ENCODE measurements around the gene AFTPH. TPM values are rescaled to one million over a fixed set of nuclear protein-coding genes. Genes with fewer than 3 reads are reported as not detected.

AFTPH gene
- total RNA-seq, 2 donors from 2014 or later, result 57.9 to 59.7 TPM

DNA sequence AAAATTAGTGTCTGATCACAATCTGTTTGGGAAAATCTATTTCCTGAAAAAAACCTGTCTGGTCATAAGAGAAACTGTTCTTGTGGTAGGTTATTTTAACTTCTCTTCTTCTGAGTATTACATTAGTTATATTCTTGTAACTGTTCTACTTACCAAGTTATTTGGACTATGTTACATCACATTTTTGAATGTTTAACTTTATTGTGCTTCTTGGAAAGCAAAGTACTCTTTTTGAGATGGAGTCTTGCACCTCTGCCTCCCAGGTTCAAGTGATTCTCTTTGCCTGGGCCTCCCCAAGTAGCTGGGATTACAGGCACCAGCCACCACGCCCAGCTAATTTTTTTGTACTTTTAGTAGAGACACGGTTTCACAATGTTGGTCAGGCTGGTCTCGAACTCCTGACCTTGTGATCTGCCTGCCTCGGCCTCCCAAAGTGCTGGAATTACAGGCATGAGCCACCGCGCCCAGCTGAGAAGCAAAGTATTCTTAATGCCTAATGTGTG lies 39.4 kb downstream of the AFTPH start:
- DNase-seq (no peak), ATAC-seq (no peak)
- intact Hi-C loops (cut with DNase I, micrococcal nuclease), result no loop called here

- no peak for ATAC-seq
- intact Hi-C loops (cut with DNase I, micrococcal nuclease), result no loop called here
- DNase-seq, result no peak
Observed at GRCh38 chr2:64565949-64566710, 42.0 kb downstream of the AFTPH start.

DNA sequence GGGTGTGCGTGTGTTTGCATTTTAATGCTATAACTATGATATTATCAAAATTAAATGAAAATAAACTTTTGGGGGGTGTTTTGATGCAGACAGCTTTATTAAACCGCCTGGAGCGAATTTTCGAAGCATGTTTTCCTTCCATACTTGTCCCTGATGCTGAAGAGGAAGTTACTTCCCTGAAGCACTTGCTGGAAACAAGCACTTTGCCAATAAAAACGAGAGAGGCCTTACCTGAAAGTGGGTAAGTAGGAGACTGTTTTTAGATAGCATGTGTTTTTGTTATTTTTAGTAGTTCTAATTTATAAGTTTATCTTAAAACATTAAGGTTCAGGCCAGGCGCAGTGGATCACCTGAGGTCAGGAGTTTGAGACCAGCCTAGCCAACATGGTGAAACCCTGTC lies 43.3 kb downstream of the AFTPH start:
- ATAC-seq, result no peak
- intact Hi-C loops (cut with DNase I, micrococcal nuclease), result no loop called here
- DNase-seq, result no peak

DNA sequence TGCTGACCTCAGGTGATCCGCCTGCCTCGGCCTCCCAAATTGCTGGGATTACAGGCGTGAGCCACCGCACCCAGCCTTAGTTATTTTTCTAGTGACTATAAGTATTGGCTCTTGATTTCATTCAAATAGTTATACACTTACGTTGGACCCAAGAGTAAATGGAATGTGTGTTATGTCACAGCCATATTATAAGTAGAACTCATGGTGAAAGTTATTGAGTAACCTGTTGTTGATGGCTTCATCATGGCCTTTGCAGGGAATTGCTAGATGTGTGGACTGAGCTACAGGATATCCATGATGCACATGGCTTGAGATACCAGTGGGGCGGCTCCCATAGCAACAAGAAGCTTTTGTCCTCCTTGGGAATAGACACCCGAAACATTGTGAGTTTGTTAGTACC lies 44.7 kb downstream of the AFTPH start:
- no peak for ATAC-seq
- no peak for DNase-seq
- intact Hi-C loops (cut with DNase I, micrococcal nuclease), result no loop called here

DNA sequence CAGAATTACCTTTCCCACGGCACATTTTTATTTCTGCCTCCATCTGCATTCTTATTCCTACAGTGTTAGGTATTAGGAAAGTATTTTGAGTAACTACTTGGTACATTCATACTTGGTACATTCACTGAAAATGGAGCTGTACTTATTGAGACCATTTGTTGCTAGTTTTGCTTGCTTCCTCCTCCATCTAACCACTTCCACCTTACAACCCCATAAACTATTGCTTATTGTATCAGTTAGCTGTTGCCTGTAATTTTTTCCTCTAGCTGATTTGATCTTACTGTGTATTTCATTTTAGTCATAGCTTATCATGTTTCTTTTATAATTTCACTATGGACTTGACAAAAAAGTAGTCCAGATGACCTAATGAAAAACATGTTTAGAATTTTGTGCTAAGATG lies 50.7 kb downstream of the AFTPH start:
- no peak for DNase-seq
- ATAC-seq, result no peak
- intact Hi-C loops (cut with DNase I, micrococcal nuclease), result no loop called here

DNA sequence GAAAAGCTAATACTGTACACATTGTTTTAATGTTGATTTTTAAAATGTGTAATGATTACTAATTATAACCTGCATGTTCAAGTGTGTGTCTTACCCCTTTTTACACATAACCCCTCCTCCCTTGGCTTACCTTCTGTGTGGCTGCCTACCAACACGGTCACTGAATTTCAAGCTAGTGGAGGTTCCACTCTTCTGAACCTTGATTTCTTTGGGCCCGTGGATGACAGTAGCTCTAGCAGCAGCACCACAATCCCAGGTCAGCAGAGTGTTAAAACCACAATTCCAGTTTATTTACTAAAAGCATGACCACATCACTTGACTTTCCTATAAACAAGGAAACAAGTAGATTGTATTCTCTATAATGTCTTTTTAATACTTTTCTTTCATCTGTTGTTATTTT lies 56.9 kb downstream of the AFTPH start:
- intact Hi-C loops (cut with DNase I, micrococcal nuclease), result no loop called here
- no peak for ATAC-seq

DNA sequence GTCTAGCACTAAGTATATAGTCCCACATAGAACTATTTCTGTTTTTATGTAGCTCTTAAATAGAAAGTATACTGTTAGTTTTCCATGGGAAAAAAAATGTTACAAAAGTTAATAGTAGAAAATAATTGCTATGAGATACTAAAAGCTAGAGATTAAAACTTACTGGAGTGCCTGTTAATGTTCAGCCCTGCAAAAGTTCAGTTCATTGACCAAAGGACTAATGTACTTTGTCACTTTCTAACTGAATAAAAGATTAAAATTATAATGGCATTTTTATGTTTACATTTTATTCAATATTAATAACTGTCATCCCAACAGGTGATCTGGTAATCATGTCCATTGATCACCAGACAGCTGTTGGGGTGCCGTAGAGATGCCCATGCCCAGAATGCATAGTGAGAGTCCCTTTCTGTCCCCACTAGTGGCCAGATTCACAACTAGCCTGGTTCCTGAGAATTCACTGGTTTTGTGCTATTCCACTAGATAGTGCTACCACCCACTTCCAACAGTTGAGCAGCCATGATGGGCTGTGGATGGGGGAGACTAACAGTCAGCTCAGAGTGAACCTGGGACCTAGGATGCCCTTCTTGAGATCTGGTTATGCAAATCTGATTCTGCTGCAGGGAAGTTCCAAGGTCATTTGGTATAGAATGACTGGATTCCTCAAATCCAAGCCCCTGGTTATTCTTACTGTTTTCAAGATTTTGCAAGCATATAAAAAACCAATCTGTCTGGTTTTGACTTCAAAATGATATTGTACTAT lies 57.8 kb downstream of the AFTPH start:
- no peak for DNase-seq
- intact Hi-C loops (cut with DNase I, micrococcal nuclease), result no loop called here
- ATAC-seq, result no peak

More for the DNA sequence above, 56.9 kb downstream of the AFTPH start:
- no peak for DNase-seq

GRCh38 chr2:64582774-64583340 lies 58.7 kb downstream of the AFTPH start:
- DNase-seq (no peak), ATAC-seq (no peak)
- intact Hi-C loops (cut with DNase I, micrococcal nuclease), result no loop called here

GRCh38 chr2:64586054-64586453 lies 61.9 kb downstream of the AFTPH start:
- DNase-seq, result no peak
- ATAC-seq, result peak; percentile 57
- intact Hi-C loops (cut with DNase I, micrococcal nuclease), result loop anchor here in 1 of 2 donors (5.0 kb wide), 1 partner anchor 281 kb away; no protein-coding TSS in a partner anchor

- ATAC-seq (peak; percentile 74), DNase-seq (no peak)
- intact Hi-C loops (cut with DNase I, micrococcal nuclease), result loop anchor here in 1 of 2 donors (5.0 kb wide), 1 partner anchor 280 kb away; no protein-coding TSS in a partner anchor
Observed at GRCh38 chr2:64586883-64587481, 62.9 kb downstream of the AFTPH start.

DNA sequence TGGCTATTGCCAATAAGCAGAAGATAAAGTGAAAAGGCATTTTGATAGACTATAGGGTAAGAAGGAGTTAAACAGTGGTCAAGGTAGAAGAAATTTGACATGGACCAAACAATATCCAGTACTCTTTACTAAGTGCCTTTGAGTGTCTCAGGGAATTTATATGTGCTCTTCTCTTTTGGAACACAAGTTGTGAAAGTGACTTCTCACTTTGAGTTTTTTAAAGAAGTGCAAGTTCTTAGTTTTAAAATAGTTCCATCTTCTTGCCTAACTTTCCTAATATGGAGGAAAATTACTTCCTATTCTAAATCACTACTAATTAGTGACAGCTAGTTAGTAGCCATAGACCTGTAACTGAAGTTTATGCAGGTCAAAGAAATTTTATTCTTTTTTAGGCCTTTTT lies 63.4 kb downstream of the AFTPH start:
- intact Hi-C loops (cut with DNase I, micrococcal nuclease), result loop anchor here in 1 of 2 donors (5.0 kb wide), 1 partner anchor 280 kb away; no protein-coding TSS in a partner anchor
- ATAC-seq, result no peak
- DNase-seq, result no peak

DNA sequence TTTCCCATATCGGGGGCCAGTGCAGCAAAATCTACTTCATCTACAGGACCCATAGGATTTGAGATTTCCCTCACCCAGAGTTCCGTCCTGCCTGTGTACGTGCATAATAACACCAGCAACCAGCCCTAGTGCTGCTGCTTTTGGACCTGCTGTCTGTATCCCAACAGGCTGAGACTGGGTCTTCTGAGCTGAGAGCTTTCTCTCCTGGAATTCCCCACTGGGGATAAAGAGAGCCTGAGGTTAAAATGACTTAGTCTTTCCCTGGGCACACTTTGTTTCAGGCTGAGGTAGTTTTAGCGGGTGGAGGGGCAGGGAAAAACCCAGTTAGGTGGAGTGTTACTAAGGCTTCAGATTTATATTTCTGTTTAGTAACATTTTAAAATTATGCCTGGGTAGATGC lies 67.1 kb downstream of the AFTPH start:
- ATAC-seq, result no peak
- intact Hi-C loops (cut with DNase I, micrococcal nuclease), result no loop called here
- DNase-seq, result no peak

DNA sequence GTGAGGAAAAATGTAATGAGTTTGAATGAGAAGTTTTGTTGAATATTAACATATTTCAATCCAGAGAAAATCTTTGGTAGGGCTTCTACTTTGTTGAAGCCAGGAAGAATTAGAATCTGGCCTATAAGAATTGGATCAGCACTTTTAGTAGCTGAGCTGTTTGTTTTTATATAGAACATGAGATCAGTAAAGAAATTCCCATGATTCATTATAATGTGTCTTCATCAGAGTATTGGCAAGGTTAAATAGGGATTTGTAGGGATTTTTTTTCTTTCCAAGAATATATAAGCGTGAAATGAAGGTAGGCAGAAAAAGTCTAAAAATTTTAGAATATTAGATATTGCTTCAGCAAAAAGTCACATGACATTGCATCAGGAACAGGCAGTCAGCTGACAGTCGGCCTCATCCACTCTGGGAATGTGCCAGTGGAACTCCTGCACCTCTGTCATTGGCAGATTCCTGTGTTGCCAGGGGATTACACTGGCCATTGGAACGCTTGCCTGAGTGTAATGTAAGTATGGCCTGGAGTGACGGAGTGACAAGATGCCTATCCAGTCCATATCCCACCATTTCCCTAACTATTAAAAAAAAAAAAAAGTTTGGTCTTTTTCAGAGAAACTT lies 69.0 kb downstream of the AFTPH start:
- no peak for ATAC-seq
- intact Hi-C loops (cut with DNase I, micrococcal nuclease), result no loop called here
- DNase-seq, result no peak

DNA sequence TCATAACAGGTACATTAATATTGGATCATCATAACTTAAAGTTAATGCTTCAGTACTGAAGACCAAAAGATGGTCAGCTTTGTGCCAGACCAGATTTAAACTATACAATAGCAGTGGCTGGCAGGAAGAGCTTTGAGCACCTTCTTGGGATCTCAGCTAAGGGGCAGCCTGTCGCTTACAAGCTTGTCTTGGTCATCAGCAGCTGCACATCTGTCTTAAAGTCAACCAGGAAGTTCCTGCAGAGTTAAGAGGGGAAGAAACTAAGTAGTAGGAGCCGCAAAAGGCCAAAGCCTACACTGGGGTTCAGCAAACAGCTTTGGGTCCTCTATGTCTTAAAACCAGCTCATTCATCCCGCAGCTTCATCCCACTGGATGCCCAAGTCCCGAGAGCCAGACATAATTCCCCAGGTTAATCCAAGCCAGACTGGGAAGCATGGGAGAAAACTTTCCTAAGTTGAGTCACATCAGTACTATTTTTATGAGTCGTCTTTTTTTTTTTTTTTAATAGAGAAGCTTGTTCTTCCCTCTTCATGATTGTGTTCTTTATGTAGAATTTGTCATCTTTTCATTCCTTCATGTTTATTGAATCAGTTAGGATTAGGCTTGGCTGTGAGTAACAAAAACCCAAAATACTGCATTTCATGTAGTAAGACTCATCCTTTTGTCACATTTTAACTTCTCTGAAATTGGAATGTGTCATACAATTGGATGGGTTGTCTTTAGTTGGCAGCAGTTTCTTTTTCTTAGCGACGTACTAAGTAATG lies 70.3 kb downstream of the AFTPH start:
- ATAC-seq, result no peak
- intact Hi-C loops (cut with DNase I, micrococcal nuclease), result no loop called here

GRCh38 chr2:64595397-64596176 lies 71.5 kb downstream of the AFTPH start:
- ATAC-seq (peak; percentile 71), DNase-seq (peak in 1 of 2 donors; percentile 39)
- intact Hi-C loops (cut with DNase I, micrococcal nuclease), result no loop called here

More for the DNA sequence above, 70.3 kb downstream of the AFTPH start:
- no peak for DNase-seq

- ATAC-seq, result no peak
- intact Hi-C loops (cut with DNase I, micrococcal nuclease), result no loop called here
- no peak for DNase-seq
Observed at GRCh38 chr2:64598226-64598625, 74.1 kb downstream of the AFTPH start.

DNA sequence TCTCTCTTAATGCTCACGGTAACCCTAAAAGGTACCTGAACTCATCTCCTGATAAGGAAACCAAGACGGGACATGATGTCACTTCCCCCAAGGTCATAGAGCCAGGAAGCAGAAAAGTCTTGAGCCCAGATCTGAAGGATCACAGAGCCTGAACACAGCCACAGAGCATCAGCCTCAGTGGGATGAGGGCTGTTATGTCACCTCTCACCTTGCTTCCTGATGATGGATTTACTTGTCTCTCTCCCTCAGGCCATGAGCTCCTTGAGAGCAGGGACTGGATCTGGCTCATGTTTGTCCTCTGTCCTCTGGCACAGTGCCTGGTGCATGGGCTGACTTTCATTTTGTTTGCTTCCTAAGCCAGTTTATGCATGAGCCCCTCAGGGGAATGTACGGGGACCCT lies 75.3 kb downstream of the AFTPH start:
- DNase-seq (peak; percentile 50 to 67), ATAC-seq (peak; percentile 41)
- intact Hi-C loops (cut with DNase I, micrococcal nuclease), result no loop called here
